Activated T-cell treated with anti-CD3 and anti-CD28 coated beads, Interleukin-2, amount 50 U/mL, for 48 hours (primary cell): Measurements from ENCODE around the gene SLIT3.

Source experiments
- DNase-seq, 2 experiments: peaks; one replicate each; pipeline ENCODE4 v3.0.0-alpha.2; 2020

The SLIT3 gene

GRCh38 chr5:169300468-169301385 is at the start of gene SLIT3:
Gene SLIT3 (minus strand): TSS chr5:169301139. CDS start chr5:169300709, 430 bp downstream.
- peak in 1 of 2 experiments; percentile 18 for DNase-seq

DNA sequence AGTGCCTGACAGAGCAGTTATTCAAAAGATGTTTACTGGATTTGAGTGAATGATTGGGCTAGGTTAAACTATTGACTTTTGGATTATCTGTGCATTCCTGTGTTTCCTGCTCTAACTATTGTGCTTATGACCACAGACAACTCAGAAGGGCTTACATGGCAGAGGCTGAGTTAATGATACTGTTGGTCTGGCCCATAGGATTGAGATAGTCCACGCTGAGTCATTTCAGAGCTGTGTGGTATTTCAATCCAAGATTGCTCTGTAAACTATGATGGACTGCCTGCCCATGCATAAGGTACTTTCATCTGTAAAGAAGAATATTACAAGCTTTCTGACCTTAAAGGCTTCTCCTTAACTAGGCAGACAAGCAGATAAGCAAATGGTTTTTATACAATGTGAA is 49.1 kb upstream of the SLIT3 start:
- no peak for DNase-seq

DNA sequence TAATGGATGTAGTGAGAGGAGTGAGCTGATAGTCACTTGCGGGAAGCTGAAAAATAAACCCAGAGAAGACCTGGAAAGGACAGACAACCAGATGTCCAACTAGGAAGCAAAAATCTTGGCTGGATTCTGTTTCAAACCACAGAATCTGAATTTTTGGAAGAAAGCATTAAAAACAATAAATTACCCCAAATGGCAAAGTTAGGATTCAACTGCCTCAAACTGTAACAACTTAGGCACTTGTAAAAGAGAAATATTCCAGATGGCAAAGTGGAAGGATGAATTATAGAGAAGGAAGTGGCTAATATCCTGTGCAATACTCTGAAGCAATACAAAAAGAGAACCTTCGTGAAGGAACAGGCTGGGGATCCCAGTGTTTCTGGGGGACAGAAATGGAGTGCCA is 46.8 kb upstream of the SLIT3 start:
- DNase-seq: no peak

- no peak for DNase-seq
Observed at GRCh38 chr5:169344629-169345028, 43.7 kb upstream of the SLIT3 start.

GRCh38 chr5:169343766-169344165 is 42.8 kb upstream of the SLIT3 start:
- no peak for DNase-seq

- no peak for DNase-seq
Observed at GRCh38 chr5:169341556-169341955, 40.6 kb upstream of the SLIT3 start.

- no peak for DNase-seq
Observed at GRCh38 chr5:169339869-169340268, 38.9 kb upstream of the SLIT3 start.

DNA sequence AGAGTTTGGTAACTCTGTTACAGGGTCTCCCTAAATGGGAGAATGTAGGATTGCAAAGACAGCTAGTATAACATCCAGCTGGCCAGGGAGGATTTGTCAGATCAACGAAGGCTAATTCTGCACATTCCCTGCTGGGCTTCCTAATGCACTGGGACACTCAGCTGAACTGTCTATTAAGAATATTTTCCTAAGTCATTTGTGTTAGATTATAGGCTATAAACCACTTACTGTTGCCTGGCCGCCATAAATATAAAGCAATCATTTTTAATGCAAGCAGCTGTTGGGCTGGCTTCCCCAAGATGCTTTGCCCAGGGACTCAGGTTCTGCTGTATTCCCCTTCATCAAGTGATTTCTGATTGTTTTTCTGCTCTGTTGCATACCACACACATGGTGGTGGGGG is 35.3 kb upstream of the SLIT3 start:
- no peak for DNase-seq

GRCh38 chr5:169335806-169336205 is 34.9 kb upstream of the SLIT3 start:
- no peak for DNase-seq

DNA sequence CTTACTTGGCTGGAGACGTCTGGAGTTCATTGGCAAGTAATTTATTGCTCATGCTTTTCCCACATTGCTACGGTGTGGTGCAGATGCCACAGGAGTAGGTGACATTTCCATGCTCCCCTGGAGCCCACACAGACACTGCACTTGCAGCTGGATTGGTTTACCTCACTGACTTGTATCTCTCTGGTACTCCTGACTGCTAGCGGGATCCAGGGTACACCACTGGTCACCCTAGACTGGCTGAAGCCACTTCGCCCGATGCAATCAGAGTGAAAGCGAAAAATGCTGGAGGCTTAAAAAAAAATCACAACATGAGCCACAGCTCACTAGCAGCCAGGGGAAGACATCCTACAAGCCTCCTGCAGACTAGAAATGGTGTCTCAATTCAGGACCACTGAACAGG is 32.6 kb upstream of the SLIT3 start:
- DNase-seq: no peak

- DNase-seq: no peak
Observed at GRCh38 chr5:169331292-169331852, 30.4 kb upstream of the SLIT3 start.

DNA sequence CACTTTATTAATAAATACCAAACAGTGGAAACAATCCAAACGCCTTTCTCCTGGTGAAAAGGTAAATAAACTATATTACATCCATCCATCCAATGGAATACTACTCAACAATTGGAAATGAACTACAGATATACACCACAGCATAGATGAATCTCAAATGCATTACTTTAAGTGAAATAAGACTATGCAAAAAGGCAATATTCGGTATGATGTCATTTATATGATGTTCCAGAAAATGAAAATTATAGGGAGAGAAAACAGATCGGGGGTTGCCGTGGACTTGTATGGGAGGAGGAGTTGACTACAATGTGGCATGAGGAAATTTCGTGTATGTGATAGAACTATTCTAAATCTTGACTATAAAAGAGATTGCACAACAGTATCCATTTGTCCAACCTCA is 27.5 kb upstream of the SLIT3 start:
- DNase-seq: no peak

DNA sequence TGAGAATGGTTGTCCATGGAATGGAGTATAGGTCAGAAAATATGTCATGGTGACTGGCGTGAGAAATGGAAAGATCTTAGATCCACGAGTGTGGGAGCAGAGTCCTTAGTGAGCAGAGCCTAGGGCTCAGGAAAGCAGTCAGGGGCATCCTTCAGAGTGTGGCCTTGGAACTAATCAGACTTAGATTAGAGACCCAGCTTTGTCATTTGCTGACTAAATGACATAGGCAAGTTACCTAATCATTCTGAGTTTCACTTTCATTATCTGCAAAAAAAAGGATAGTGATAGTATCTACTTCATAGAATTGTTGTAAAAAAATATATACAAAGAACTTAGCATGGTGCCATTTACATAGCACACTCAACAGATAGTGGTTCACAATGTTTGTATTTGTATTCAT is 24.3 kb upstream of the SLIT3 start:
- DNase-seq: no peak

- DNase-seq: no peak
Observed at GRCh38 chr5:169318556-169318955, 17.6 kb upstream of the SLIT3 start.

- DNase-seq: no peak
Observed at GRCh38 chr5:169307646-169308045, 6.7 kb upstream of the SLIT3 start.

- no peak for DNase-seq
Observed at GRCh38 chr5:169305366-169305765, 4.4 kb upstream of the SLIT3 start.

DNA sequence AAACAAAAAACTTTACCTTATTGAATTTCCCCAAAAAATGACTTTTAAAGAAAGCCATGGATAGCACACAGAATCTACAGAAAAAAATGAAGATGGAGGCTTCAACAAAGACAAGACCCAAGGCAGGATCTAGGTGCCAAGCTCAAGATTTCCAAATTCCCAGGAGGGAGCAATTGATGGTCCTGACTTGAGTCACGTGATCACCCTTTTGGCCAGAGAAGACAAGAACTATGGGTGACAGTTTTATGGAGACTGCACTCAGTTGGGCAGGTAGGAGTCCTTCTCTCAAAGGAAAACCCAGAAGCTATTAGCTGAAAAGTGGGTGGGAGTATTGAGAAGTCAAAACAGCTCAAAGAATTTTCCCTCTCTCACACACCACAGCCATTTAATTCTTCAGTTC is 3.2 kb upstream of the SLIT3 start:
- DNase-seq: no peak

DNA sequence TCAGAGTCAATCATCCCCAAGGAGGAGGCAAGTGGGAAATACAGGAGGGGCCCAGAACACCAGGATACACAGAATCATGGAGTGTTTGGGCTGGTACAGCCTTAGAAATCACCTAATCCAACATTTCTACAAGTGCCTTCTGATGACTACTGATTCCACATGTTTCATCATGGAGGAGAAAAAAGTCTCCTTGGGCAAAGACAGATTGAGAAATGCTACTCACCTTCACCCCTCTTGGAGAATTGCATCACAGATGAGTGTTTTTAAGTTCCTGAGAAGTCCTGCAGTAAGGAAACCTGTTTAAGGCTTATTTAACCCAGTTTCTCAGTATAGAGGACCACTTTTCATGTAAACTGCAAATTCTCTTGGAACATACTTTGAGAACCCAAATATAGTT is 2.2 kb upstream of the SLIT3 start:
- no peak for DNase-seq

DNA sequence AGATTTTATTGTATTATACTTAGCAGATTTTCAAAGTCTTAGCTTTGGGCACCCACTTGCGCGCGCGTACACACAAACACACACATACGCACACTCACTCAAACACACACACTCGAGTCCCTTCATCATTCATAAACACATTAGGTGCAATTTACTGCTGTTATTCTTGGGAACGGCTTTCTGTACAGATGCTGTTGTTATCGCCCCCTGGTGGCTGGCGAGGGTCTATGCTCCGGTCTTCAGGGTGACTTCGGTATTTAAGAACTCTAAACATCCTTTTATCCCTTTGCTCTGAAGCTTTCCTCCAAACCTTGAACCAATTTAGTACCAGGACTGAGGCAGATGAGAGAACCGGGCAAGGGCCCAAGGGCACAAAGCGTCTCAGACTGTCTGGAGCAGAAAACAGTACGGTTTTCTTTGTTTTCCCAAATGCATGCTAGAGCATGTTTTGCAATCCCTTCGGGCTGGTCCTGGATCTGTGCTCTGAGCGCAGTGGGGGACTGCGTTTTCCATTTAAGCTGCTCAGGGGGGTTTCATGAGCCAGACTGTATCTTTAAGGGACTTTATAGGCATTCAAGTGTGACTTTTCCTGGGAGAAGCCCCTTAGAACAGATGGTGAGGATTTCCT is 1.7 kb upstream of the SLIT3 start:
- DNase-seq: peak; percentile 77

GRCh38 chr5:169301986-169302385 is 1.0 kb upstream of the SLIT3 start:
- no peak for DNase-seq

GRCh38 chr5:169301386-169301934 is 521 bp upstream of the SLIT3 start:
- DNase-seq: no peak

DNA sequence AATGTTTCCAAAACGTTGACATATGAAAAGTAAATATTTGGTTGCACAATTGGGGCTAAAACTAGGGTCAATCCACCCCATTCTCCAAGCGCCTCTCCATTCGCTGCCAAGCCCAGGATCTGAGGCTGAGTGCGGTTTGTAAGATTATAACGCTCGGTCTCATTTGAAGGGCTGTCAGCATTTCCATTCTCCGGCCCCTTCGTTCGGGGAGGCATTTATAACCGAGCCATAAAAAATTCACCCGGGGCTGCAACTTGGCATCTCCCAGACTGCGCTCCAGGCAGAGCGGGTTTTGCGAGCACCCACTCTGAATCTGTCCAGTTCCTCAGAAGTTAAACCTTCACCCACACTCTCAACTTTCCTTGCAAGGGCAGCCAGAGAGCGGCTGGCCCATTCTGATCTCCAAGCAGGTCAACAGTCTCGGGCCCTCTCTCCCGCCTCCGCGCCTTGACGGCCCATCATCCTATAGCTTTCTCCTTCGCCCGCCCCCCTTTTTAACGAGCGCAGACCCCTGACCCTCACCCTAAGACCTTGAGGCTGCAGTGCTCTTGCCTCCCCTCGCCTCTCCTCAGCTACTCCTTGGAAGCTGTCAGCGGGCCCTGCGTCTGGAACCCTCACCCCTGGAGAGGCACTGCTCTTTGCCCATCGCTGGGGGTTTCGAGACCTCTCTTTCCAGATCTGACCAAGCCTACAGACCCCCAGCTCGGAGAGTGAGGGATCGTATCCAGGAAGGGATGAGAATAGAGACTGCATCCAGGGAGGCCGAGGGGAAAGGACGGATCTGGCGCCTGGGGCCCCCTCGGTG is 1.1 kb downstream of the SLIT3 start:
- no peak for DNase-seq

DNA sequence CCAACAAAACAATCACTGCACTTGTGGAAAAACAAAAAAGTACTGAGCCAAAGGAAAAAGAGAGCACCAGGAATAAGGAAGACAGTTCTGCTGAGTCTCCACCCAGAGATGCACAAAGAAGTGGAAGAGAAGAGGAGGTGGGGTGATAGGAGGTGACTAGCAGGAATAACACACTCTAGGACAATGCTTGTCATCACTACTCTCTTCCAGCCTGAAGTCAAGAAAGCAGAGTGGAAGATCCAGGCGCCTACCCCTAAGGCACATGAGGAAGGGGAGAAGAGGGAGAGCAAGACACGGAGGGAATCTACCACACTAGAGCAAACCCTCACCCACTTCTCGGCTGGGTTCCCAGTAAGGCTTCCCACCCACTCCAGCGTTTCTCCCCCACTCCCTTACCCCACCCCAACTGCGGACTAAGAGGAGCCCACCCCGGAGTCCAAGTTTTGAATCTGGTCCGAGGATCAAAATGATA is 1.7 kb downstream of the SLIT3 start:
- DNase-seq: no peak
